Stimulated activated CD8-positive, alpha-beta memory T cell treated with anti-CD3 and anti-CD28 coated beads, Interleukin-2, amount 100 ng/mL, for 1 hour (primary cell): ENCODE results near the gene LBP.
"Not testable (repeated sequence)": the region's sequence is repeated elsewhere in the genome, so short reads cannot be mapped to it uniquely, and the experiment has no call there.

ENCODE experiments used
- DNase-seq, 2 donors: peaks; one replicate each; pipeline ENCODE4 v3.0.0-alpha.2; 2020; ENCODE audit warnings: low read depth in 2 of 2

Gene LBP

DNA sequence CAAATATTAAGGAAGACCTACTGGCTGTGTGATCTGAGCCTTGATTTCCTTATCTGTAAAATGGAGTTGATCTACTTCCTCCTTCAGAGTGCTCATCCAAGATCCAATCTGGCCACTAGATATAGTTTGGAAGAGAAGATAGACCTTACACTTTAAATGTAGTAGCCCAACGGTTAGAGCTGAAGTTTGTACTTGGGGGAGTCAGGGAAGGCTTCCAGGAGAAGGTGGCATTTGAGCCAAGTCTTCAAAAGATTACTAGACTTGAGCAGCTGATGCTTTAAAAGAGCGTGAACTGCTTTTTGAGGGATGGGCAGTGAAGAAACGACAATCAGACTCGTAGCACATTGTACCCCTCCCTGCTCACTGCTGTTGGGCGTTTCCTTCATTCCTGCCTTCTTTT lies 3.6 kb downstream of the LBP start:
- DNase-seq, result no peak

- DNase-seq, result no peak
Measured at GRCh38 chr20:38350879-38351775, 4.8 kb downstream of the LBP start.

GRCh38 chr20:38353316-38353715 lies 7.0 kb downstream of the LBP start:
- DNase-seq, result no peak

GRCh38 chr20:38354227-38354626 lies 7.9 kb downstream of the LBP start:
- no peak for DNase-seq

DNA sequence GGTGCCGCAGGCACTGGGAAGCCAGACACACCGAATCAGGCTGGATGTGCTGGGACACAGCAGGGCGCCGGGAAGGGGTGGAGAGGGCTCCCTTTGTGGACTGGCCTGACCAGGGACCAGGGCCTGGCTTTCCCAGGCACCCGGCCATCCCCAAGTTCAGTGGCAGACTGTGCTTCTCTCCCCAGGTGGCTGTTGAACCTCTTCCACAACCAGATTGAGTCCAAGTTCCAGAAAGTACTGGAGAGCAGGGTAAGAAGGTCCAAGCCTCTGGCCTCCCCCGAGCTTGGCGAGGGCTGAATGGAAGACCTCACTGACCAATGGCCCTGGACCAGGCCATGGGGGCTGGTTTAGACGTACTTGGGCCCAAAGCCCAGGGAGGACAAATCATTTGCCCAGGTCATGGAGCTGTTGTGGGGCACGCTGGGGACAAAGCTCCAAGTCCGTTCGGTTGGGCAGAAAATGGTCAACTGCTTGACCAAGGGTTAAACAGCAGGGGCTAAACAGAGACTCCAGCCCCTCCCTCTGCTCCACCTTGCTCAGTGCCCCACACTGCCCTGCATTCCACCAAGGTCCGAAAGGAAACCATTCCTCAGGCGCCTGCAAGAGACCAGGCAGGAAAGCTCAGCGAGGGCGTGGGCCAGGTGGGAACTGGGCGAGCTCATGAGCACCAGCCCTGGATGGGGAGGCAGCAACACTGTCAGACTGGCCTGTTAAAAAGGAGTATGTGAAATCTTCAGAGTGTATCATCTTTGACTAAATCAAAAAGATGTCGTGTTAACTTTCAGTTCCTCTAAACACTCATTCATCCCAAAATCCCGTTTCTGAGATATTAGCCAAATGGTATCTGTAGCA lies 9.1 kb downstream of the LBP start:
- no peak for DNase-seq

- no peak for DNase-seq
Measured at GRCh38 chr20:38357653-38358207, 11.4 kb downstream of the LBP start.

GRCh38 chr20:38358556-38358955 lies 12.3 kb downstream of the LBP start:
- DNase-seq, result no peak

GRCh38 chr20:38363004-38363747 lies 16.9 kb downstream of the LBP start:
- DNase-seq, result no peak

GRCh38 chr20:38369389-38369788 lies 23.1 kb downstream of the LBP start:
- DNase-seq, result no peak

DNA sequence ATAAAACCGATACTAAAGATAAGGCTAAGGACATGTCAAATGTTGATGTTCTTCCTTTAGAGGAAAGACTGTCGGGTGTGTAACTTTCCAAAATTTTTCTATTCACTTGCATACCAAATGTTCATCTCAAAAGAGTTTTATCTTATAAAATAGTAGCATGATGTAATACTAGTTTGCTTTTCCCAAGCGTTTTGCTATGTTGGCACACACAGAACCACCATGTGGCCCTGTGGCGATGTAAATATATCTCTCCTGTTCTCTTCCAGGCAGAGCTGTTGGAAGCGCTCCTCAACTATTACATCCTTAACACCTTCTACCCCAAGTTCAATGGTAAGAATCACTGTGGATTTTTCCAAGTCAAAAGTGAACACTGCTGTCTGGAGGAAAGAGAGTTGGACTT lies 26.5 kb downstream of the LBP start:
- no peak for DNase-seq

GRCh38 chr20:38373231-38373867 lies 27.1 kb downstream of the LBP start:
- no peak for DNase-seq

DNA sequence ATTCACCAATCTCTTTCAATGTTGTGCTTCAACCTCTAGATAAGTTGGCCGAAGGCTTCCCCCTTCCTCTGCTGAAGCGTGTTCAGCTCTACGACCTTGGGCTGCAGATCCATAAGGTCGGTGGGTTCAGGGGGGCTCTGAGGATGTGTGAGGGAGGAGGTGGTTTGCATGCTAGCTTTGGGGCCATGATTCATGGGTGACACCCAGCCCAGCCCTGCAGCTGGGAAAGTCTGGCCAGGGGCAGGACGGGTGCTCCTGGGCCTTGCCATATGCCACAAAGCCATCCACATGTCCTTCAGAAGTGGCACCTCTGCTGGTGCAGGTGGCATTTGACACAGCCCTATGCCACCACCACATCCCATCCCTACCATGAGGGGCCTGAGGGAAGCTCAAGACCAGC lies 27.6 kb downstream of the LBP start:
- no peak for DNase-seq

DNA sequence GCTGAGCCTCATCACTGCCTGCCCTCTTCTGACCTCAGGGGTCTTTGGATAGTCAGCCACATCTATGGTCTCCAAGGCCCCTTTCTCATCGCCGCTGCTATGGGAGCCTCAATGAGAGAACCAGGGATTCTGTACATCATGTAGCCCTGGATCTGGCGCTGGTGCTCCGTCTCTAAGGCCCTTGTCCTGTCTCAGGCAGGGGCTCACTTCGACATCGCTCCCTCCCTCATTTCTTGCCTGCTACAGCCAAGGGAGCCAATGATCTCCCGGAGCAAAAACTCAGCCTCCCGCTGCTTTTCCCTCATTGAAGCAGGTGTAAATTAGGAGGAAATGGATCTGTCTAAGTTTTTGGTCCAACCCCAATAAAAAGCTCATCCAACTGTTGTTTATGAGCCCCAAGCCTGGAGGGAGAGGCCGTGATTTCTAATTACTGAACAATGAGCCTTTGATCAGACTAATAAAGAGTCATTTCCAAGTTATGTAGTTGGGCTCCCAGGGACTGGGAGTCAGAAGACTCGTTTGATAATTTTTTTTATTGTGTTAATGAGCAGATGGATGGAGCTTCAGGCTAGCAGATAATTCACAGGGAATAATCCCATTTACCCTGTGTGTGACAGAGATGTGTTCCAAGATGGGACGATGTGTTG lies 30.9 kb downstream of the LBP start:
- no peak for DNase-seq

DNA sequence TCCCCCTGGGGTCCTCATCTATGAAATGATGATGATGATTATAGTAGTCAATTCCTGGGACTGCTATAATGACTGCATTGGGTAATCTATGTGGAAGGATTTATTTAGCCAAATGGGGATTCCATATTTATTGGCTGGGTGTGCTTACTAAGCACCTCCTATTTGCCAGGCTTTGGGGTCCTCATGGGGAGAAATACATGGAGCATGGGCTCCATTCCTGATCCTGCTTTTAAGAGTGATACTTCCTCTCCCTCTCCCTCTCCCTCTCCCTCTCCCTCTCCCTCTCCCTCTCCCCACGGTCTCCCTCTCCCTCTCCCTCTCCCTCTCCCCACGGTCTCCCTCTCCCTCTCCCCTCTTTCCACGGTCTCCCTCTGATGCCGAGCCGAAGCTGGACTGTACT lies 31.6 kb downstream of the LBP start:
- DNase-seq, result not testable (repeated sequence)

DNA sequence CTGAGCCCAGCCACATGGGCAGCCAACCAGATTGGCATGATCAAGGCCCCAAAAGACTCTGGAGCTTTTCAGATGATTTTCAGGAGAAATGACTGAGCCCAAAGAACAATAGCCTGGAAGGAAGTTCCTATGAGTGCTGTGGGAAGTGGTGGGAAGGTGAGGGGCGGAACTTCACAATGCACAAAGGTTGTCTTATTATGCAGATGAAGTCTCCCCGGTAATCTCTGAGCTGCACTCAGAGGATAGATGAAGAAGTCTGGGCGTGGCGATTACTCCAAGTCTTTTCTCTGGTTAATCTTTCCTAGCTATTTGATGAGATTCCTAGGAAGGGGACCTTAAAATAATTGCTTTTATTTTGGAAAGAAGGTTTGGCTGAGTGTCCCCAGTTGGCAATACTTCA lies 36.9 kb downstream of the LBP start:
- no peak for DNase-seq

GRCh38 chr20:38386004-38386403 lies 39.7 kb downstream of the LBP start:
- DNase-seq, result no peak

GRCh38 chr20:38386851-38387250 lies 40.6 kb downstream of the LBP start:
- no peak for DNase-seq

- DNase-seq, result no peak
Measured at GRCh38 chr20:38387953-38388352, 41.7 kb downstream of the LBP start.

DNA sequence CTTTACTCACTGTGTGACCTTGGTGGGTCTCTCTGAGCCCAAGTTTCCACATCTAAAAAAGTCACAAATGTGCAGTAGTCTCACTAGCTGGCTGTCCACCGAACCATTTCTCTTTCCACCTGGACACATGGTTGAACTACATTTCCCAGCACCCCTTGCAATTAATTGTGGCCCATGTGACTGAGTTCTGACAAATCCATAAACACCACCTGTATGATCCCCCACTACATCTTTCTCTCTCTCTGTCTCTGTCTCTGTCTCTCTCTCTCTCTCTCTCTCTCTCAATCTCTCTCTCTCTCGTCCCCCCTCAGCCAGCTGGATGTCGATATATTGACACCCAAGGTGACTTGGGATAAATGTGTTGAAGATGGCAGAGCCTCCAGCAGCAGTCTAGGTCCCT lies 46.1 kb downstream of the LBP start:
- no peak for DNase-seq

GRCh38 chr20:38393259-38393658 lies 47.0 kb downstream of the LBP start:
- no peak for DNase-seq

- DNase-seq, result no peak
Measured at GRCh38 chr20:38395165-38395564, 48.9 kb downstream of the LBP start.
